AG04450 (cell line): ENCODE data around the gene ANXA2. TPM values are rescaled to one million over a fixed set of nuclear protein-coding genes. Genes with fewer than 3 reads are reported as not detected.

ENCODE experiments used
- polyA plus RNA-seq: library from polyadenylated mRNA; depleted of rRNA; stranded (reverse); fragments of >200 nt; gene quantifications from 2 replicates; pipeline ENCODE4 v1.2.3, GENCODE V29; 2011; rRNA removed
- small RNA-seq: library from RNA; depleted of rRNA; stranded (forward); fragments of <200 nt; gene quantifications from one replicate; pipeline ENCODE3, GENCODE V24; 2012; ENCODE audit warnings: low read depth; ENCODE audit not compliant: insufficient read length

ANXA2 gene
- polyA plus RNA-seq, 1 experiment = 4,537 TPM

Small RNA genes lying within 50 kb of the gene (small RNA-seq; reads per million reads assigned to genes)
- gene AC087385.3 = not detected

Other genes with a start within 250 kb of the ANXA2 start
- 23.6 and 29.3 TPM in 2 replicates for gene ICE2, start 81.2 kb upstream of the ANXA2 start, polyA plus RNA-seq